Measurements from ENCODE around the gene SLC34A1. TPM values are rescaled to one million over a fixed set of nuclear protein-coding genes. Genes with fewer than 3 reads are reported as not detected.
A peak's percentile ranks its signal among the peaks of the same experiment; 100 is the strongest.

The SLC34A1 gene
- total RNA-seq, 1 donor from 2014 or later: 0.16 TPM

DNA sequence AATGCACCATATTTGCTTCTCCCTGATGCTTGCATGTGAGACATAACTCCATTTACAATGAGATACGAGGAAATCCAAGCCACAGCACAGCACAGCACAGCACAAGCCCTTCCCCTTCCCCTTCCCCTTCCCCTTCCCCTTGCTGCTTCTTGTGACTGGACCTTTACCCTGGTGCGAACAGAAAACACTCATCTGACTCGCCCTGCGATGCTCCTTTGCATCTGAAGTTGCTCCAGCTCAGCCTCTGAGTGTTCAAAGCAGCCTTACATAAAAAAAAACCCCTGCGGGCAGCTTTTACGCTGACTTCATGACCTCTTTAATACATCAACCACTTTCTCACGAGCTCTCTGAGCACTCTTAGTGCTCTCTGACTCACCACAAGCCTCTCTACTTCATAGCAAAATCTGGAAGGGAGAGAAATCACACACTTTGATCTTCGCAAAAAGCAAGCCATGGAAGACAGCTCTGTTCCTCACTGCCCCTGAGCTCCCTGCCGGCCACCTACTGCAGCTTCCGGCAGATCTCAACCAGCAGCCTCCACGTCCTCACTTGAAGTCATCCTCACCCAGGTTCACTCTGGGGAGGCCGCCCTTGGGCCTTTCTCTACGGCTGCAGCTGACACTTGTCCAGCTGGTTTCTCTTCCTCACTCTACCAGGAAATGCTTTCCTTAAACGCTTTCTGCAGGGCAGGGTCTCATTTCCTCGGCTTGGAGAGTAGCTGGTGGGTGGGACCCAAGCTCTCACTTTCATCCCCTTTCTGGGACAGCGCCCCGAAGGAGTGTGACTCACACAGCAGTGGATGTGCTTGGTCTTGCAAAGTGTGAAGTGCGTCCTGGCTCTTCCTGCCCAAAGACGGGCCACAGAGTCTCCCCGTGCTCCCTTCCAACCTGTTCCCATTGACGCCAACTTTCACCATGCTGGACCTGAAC is 5.3 kb downstream of the SLC34A1 start:
- Mint-ChIP-seq H3K4me3 (peak overlapping the region; percentile 0), H3K4me1 (peaks cover 34% of the 10 kb centered on the region), H3K9me3 (no peaks in the 10 kb centered on the region), H3K36me3 (ENCODE audit: low read depth) (no peaks in the 10 kb centered on the region), H3K27ac (ENCODE audit: unreplicated experiment) (peak overlapping the region; percentile 72), H3K27me3 (ENCODE audit: low read depth) (peaks cover 3% of the 10 kb centered on the region)
- no peak for TF ChIP-seq CTCF (conservative IDR thresholded peaks at IDR 0.05)
- DNase-seq (ENCODE audit: low read depth, low spot score): peak; percentile 23

DNA sequence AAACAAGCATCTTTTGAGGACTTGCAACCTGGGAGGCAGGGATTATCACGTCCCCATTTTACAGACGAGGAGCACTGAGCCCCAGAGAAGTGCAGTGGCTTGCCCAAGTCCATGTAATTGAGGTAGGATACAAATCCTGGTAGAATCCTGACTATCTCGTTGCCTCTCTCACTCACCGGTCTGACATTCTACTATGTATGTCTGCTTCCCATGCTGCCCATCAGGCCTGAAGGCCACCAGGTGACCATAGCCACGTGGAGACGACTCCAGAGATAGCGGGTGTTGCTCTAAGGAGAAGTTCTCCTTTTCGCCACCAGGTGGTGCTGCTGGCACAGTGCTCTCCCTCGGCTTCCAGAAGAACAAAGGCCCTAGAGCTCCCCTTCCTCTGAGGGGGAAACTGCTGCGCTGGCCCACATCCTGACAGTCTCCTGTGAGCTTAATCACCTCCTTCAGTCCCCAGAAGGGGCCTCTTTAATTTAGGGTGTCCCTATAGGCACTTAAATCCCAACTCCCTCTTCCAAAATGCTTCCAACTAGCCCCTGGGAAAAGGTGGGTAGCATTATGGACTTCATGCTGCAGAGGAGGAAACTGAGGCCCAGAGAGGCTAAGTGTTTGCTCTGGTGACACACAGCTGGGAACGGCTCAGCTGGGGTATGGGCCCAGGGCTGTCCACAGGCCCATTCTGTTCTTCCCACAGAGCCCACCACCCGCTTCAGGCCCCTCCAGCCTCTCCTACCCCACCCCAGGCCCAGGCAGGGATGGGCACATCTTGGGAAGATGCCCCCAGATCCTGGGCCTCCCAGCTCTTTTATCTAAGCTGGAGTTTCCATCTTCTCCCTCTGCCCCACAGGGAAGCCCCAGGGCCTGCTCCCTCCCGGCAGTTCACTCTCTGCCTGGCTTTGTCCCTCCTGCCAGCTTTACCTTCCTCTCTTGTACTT is 6.4 kb downstream of the SLC34A1 start:
- Mint-ChIP-seq H3K27me3 (ENCODE audit: low read depth) (peaks cover 3% of the 10 kb centered on the region), H3K36me3 (ENCODE audit: low read depth) (no peaks in the 10 kb centered on the region), H3K4me3 (peak overlapping the region; percentile 13), H3K4me1 (peaks cover 34% of the 10 kb centered on the region), H3K27ac (ENCODE audit: unreplicated experiment) (peak overlapping the region; percentile 88), H3K9me3 (no peaks in the 10 kb centered on the region)
- peak; percentile 99 for TF ChIP-seq CTCF (conservative IDR thresholded peaks at IDR 0.05)
- peak; percentile 91 for DNase-seq (ENCODE audit: low read depth, low spot score)

DNA sequence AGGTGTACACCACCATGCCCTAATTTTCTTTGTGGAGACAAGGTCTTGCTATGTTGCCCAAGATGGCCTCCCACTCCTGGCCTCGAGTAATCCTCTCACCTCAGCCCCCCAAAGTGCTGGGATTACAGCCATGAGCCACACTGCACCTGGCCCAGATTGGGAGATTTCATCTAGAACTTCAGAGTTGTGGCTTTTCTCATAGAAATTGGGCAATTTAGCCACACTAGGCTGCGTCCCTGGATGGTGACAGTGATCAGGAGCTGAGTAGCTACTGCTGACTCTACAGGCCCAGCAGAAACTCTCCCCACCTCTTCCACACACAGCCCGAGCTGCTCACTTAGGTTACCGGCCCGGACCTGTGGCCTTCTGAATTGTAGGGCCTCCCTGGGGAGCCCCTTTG is 8.5 kb downstream of the SLC34A1 start:
- no peaks in the 10 kb centered on the region for H3K9me3 Mint-ChIP-seq
- H3K27ac Mint-ChIP-seq (ENCODE audit: unreplicated experiment): peak overlapping the region; percentile 91
- H3K36me3 Mint-ChIP-seq (ENCODE audit: low read depth): no peaks in the 10 kb centered on the region
- TF ChIP-seq CTCF (conservative IDR thresholded peaks at IDR 0.05): no peak
- H3K4me3 Mint-ChIP-seq: no peak overlapping the region
- peaks cover 3% of the 10 kb centered on the region for H3K27me3 Mint-ChIP-seq (ENCODE audit: low read depth)
- no peak for DNase-seq (ENCODE audit: low read depth, low spot score)
- H3K4me1 Mint-ChIP-seq: peaks cover 34% of the 10 kb centered on the region

DNA sequence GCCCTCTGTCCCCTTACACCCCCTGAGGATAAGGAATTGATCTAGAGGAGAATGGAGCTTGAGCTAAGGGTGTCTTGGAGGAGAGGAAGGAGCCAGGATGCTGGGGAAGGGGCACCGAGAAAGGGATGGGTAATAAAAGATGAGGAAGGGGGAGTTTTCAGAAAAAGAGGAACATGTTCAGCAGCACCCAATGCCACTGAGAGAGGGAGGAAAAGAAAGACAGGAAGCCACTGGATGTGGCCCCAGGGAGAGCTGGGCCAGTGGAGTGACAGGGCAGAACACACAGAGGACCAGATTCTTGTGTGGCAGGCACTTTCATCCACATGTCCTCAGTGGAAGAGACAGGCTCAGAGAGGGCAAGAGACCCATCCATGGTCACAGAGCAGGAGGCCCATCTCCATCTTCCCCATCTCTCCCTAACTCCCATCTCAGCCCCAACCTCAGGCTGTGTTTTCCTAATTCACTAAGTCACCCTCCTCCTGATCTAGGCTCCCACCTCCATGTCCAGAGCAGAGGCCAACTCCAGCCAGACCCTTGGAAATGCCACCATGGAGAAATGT is 9.1 kb downstream of the SLC34A1 start:
- Mint-ChIP-seq H3K9me3 (no peaks in the 10 kb centered on the region), H3K36me3 (ENCODE audit: low read depth) (no peaks in the 10 kb centered on the region), H3K27ac (ENCODE audit: unreplicated experiment) (peak overlapping the region; percentile 91), H3K4me3 (no peak overlapping the region), H3K27me3 (ENCODE audit: low read depth) (peaks cover 3% of the 10 kb centered on the region), H3K4me1 (peaks cover 33% of the 10 kb centered on the region)
- no peak for DNase-seq (ENCODE audit: low read depth, low spot score)
- TF ChIP-seq CTCF (conservative IDR thresholded peaks at IDR 0.05): no peak

DNA sequence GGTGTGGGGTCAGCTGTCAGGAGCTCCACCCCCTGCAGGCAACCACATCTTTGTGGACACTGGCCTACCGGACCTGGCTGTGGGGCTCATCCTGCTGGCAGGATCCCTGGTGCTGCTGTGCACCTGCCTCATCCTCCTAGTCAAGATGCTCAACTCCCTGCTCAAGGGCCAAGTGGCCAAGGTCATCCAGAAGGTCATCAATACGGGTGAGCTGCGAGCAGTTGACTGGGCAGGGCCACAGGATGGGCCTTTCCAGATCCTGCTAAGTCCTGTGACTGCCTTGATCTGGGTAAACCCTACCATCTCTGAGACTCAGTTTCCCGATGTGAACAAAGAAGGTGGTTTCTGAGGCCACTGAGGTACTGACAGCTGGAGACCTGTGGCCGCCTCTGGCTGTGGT is 9.8 kb downstream of the SLC34A1 start:
- Mint-ChIP-seq H3K27me3 (ENCODE audit: low read depth) (peaks cover 3% of the 10 kb centered on the region), H3K4me1 (peaks cover 26% of the 10 kb centered on the region), H3K36me3 (ENCODE audit: low read depth) (no peaks in the 10 kb centered on the region), H3K4me3 (no peak overlapping the region), H3K9me3 (no peaks in the 10 kb centered on the region), H3K27ac (ENCODE audit: unreplicated experiment) (no peak overlapping the region)
- no peak for TF ChIP-seq CTCF (conservative IDR thresholded peaks at IDR 0.05)
- no peak for DNase-seq (ENCODE audit: low read depth, low spot score)
